NCI-H2107 (cell line): Measurements from ENCODE around the gene GSK3B.
"Not testable (repeated sequence)": the region's sequence is repeated elsewhere in the genome, so short reads cannot be mapped to it uniquely, and the experiment has no call there.

Experiments
- DNase-seq: peaks from one replicate; lab custom pipeline; 2025; lab: John Stamatoyannopoulos, UW

The GSK3B gene

DNA sequence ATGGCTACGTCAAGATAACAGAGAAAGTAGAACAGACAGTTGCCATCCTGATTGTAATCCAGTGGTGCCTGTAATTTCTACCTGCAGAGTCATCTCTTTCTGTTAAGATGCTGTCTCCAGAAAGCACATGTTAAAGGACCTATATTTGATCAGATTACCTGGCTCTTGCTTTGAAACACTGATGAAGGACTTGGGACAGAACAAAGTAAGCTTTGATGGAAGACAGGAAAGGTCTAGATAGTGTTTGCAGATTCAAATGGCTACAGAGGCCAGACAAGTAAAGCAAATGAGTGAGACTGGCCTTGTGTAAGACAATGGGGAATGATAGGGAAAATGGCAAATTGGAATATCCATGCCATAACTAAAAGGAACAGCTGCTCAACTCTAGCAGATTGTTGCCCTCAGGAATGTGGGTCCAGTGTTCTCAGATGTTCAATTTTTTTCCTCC, 1.8 kb upstream of the GSK3B start:
- no peak for DNase-seq

DNA sequence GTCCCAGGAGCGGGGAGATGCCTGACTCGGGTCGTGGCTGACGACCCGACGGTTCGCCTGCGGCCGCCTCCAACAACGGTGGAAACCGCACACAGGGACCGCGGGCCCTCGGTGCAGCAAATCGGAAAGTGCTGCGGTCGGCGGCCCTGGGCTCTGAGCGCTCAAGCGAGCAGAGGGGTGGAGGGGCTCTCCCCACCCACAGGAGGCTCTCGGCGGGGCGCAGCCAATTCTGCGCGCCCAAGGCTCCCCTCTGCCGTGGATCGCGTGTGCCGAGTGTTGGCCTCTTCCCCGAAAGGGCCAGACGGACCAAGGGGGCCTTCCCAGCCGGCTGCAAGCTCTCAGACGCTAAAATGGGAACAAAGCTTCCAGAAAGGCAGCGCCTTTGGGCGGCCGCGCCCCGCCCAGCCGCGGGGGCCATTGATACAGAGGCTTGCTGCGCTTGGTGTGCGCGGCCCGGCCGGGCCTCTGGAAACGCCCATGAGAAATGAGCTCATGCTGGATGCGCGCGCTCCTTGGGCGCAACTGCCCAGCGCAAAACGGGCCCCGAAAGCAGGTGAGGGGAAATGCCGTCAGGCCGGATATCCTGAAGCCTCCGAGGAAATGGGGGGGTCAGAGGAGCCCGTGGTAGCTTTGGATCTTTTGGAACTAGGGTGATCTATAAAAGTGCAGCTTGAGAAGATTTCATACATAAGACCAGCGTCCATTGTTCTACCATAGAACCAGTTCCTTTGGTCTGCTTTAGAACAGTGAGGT, 1.2 kb upstream of the GSK3B start:
- peak; percentile 91 for DNase-seq

DNA sequence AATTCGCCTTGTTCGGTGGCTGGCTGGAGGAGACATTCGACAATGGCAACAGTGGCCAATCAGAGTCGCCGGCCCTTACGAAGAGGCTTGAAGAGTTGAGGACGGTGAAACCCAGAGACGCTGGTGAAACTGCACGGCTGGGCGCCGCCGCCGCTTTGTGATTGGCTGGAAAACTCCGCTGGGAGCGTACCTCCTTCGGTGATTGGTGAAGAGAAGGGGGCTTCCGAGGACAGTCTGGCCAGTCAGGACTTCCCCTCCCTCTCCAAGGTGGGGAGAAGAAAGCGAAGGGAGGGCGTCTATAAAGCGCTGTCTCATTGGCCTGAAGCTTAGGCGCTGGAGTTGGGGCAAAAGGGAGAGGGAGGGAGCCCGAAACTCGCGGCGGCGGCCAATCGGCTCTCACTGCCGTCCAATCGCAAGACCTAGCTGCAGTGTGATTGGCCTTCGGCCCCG, 554 bp upstream of the GSK3B start:
- DNase-seq, result peak; percentile 100

DNA sequence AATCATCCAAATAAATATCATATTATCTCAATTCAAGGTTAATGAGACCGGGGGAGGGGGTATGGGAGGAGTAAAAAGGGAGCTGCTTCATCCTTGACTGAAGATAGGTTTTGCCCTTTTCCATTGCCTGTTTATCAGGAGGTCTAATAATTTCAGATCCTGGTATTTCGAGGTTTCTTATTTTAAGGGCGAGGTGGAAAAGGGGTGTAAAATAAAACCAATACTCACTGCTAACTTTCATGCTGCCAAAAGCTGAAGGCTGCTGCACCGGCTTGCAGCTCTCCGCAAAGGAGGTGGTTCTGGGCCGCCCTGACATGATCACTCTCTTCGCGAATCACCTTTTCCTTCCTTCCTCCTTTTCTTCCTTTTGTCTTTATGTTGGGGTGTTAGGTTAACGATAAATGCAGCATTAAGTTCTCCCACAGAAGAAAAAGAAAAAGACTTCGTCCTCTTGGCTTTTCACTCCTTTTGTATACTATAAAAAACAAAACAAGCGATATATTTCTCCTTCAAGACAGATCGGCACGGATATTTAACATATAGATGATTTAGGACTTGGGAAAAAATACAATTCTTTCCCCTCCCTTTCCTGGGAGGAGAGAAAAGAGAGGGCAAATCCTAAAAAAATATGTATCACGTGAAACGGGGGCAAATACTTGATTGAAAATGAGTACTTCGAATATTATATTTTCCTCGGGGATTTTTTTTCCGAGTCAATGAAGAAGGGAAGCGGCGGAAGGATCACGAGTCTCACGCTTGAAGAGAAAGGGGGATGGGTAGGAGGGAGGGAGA, 932 bp downstream of the GSK3B start:
- no peak for DNase-seq

DNA sequence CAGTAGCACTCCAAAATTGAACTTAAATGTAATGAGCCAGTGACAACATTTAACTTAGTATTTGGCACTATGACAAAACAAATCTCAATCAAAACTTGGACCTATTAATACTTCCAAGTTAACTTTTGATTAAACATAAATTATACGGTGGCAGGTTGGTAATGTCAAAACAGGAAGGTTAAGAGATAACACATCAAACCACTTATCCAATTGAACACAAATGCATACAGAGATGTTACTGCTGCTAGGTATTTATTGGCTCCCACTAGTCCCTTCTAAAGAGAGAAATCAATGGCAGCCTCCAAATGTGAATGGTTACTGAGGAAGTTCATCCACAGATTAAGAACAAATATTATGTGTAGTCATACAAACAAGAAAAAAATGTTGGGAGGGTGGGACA, 1.8 kb downstream of the GSK3B start:
- no peak for DNase-seq

DNA sequence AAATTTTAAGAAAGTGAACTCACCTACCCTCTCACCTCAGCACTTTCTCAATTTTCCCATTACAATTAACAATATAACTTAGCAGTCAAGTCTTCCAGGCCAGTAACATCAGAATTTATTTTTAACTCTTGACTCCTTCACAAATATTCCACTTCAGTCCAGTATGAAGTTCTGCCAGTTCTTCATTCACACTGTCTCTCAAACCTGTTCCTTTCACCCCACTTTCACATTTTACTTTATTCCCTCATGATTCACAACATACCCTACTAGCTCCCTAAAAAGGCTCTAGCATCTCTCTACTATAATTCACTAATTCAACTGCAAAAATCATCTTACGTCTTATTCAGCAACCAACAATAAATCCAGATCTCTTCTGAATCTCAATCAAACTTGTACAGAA, 3.8 kb downstream of the GSK3B start:
- DNase-seq, result no peak

DNA sequence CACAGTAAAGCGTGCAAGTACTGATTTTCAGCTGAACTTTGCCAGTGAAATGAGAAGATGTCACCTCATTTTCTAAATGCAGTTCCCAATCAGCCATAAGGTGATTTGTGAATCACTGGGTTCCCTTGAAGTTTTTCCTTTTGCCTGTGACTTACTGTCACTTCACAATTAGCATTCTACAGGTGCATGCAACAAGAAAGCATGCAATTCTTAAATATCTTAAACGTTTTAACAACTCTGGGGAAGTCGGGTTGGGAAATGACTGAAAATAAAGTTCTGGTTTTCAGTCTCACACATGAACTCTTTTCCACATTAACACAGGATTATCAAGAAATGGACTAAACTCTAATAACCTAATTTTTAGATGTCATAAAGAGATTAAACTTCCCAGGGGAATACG, 5.2 kb downstream of the GSK3B start:
- no peak for DNase-seq

DNA sequence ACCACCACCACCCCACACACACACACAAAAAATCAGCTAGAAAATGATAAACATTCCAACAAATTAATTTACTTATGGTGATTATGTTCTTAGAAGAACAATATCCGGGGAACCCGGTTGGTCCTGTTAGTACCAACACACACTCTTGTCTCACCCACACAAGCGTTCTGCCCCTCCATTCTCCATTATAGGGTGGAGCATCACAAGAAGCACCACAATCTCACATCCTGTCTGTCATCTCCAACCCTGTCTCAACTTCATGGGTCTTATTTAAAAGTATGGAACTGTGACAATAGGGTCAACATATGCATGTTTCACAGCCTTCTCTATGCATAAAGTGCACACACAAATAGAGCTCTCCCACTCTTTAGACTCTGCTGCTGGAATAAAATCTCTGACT, 5.6 kb downstream of the GSK3B start:
- DNase-seq, result no peak

DNA sequence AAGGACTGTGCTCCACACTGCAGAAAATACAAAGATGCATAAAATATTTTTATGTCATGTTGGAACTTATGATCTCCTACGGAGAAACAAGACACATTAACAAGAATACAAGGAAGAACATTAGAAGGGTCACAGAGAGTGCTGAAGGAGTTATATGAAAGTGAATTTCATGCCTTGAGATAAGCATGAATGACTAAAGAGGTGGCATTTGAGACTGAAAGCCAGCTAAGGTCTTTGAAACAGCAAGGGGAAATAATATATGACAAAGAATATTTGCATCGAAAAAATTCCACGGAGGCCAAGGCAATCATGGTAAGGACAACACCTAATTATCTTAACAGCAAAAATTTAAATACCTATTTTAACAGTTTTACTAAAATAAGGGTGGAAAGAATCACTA, 12.5 kb downstream of the GSK3B start:
- DNase-seq, result no peak

DNA sequence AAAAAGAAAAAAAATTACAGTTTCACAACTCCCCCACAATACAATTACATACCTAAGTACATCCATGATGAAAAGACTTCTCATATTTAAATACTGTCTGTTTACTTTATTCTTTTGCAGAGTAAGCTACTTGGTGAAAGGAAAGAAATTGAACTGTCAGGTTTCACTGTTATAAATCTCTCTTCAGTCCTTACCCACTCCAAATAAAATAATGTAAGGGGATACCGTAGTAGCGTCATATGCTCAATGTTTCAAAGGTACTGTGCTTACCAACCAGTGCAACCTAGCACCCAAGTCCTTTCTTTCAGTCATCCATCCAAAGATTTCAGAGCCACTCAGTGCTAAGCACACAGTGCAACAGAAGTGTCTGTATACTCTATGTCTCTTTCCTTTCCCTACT, 13.4 kb downstream of the GSK3B start:
- DNase-seq, result no peak

DNA sequence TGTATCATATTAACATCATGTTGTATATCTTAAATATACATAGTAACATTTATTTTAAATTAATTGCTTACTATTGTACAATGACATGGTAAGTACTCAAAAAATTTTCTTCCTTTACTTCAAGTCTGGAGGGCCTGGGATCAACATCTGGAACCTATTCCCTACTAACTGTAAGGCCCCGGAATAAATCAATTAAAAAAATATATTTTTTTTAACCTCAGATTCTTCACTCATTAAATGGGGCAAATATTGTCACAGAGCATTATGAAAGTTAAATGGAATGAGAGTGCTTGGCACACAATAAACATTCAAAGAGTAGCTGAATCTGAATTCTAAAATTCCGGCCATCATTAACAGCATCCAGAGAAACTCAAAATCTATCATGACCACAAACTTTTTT, 16.5 kb downstream of the GSK3B start:
- DNase-seq, result no peak

DNA sequence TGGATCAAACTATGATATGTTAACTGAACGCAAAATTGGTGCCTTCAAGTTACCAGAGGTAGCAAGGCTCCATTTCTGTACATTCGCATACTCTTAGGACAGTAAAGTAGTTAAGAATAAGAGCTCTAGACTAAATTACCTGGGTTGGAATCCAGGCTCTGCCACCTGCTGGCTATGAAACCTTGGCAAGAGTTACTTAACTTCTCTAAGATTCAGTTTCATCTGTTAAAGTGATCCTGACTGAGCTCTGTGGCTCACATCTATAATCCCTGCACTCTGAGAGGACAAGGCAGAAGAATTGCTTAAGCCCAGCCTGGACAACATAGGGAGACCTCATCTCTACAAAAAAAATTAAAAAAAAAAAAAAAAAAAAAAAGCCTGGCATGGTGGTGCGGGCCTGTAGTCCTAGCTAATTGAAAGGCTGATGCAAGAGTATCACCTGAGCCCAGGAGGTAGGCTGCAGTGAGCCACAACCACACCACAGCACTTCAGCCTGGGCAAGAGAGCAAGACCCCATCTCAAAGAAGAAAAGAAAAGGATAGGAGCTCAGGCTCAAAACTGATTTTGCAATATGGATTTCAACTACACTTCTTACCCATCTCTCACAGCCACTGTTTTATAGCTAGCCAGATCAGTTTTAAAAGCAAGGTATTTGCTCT, 21.3 kb downstream of the GSK3B start:
- DNase-seq, result no peak

DNA sequence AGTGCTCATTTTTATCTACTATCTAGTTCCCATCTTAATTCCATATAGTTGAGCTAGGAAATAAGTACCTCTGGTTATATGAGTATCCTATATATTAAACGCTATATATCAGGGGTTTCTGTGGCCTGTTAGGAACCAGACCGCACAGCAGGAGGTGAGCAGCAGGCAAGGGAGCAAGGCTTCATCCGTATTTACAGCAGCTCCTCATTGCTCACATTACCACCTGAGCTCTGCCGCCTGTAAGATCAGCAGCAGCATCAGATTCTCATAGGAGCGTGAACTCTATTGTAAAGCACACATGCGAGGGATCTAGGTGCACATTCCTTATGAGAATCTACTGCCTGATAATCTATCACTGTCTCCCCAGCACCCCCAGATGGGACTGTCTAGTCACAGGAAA, 23.0 kb downstream of the GSK3B start:
- no peak for DNase-seq

DNA sequence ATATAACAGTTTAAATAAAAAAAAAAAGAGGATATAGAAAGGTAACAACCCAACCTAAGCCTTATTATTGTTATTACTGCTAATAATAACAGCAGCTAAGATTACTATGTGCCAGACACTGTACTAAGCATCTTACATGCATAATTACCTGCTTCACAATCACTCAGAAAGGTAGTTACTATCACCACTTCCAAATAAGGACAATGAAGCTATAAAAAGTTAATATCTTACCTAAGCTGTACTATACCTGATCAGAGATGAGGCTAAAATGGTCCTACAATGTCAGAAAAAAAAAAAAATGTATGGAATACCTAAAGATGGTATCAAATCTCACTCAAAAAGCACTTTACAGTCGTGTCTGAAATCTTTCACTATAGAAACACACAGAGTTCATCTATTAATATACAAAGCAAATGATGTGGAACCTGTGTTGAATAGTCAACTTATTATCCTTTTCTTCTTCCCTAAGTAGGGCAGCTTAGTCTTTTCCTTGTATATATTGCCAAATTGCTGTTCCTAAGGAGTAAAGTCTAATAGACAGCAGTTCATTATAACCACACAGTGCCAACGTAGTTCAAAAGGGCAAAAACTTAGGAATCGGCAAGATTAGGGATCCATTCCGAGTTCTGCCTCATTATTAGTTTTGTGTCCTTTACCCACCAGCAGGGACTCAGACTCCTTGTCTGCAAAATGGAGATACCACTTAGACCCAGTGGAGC, 23.8 kb downstream of the GSK3B start:
- no peak for DNase-seq

DNA sequence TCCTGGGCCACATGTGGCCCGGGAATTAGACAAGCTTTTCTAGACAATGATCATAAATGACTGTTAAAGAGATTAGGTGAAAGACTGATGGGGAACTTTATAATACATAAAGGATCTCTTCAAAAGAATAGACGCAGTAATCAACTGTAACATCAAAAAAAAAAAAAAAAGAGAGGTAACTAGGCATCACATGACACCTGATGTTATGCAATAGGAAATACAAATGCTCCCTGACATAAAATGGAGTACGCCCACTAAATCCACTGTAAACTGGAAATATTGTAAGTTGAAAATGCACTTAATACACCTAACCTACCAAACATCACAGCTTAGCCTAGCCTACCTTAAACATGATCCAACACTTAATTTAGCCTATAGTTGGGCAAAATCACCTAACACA, 27.2 kb downstream of the GSK3B start:
- DNase-seq, result no peak

DNA sequence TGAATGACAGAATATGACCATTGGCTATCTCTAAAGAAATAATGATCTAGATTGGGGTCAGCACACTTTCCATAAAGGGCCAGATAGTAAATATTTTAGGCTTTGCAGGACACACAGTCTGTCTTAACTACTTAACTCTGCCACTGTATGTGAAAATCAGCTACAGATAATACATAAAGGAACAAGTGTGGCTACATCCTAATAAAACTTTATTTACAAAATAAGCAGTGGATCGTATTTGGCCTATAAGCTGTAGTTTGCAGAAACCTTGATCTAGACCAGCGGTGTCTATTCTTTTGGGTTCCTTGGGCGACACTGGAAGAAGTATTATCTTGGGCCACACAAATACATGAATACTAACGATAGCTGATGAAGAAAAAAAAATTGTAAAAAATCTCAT, 27.6 kb downstream of the GSK3B start:
- no peak for DNase-seq

DNA sequence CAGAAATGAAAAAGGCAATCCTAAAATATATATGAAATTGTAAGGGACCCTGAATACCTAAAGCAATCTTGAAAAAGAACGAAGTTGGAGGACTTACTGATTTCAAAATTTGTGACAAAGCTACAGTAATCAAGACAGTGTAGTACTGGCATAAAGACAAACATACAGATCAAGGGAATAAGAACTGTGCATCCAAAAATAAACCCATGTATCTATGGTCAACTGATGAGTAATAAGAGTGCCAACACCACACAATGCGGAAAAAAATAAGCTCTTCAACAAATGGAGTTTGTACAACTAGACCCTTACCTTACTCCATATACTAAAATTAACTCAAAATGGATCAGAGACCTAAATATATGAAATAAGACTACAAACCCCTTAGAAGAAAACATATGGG, 29.6 kb downstream of the GSK3B start:
- no peak for DNase-seq

DNA sequence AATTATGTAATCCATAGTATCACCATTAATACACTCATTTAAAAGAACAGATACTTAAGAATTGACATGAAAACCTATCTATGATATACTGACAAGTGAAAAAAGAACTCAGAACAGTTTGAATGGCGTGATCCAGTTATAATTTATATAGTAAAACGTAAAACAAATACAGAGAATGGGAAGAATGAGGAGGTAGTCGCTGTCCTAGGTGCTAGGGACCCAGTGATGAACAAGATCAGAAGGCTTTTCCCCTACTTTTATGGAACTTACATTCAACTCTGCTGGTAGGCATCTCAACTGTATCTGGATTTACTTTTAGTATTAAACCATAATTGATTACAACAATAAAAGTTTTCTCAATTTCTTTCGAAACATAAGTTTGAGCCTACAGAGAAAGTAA, 31.8 kb downstream of the GSK3B start:
- no peak for DNase-seq

DNA sequence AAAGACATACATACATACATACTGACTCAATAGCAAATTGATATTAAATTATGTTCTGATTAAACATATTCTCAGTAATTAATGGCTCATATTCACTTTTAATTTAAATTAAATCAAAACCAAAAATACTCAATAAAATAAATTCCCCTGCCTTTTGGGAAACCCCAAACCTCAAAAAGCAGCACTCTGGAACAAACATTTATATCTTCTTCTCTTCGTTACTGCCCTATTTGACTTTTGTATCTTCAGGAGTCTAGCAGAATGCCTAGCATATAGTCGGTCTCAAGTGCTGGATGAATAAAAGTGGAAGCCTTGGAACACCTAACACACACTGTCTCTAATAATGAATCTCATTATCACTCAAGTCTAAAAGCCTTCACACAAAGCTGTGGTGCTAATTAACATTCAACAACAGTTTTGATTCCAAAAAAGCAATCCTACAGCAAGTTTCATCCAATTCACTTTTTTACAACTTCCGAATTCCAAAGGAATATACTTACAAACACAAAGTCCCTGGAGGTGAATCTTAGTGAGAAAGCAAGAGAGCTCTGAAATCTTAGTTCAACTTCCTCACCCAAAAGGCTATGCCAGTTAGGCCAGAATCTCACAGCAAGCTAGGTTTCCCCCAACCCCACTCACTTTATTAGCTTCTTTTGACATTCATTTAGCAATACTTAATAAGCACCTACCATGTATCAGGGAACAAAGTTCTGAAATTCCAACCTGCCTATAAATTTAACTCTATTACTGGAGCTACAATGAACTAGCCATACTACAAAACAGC, 35.0 kb downstream of the GSK3B start:
- DNase-seq, result no peak

DNA sequence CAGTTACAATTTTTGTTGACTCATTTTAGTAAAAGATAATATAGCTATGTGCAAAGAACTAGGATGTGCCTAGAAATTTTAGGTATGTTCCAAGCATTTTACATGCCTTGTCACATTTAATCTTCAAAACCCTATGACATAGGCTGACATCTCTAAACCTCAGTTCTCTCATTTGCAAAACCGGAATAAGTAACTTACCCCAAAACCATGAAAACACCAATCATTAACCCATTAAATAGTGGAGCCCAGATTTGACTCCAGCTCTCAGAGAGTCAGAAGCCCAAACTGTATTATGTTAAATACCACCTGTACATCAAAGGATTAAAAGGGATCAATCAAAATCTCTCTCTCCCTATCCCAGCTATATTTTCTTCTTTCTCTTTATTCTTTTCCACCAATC, 36.6 kb downstream of the GSK3B start:
- DNase-seq, result no peak

DNA sequence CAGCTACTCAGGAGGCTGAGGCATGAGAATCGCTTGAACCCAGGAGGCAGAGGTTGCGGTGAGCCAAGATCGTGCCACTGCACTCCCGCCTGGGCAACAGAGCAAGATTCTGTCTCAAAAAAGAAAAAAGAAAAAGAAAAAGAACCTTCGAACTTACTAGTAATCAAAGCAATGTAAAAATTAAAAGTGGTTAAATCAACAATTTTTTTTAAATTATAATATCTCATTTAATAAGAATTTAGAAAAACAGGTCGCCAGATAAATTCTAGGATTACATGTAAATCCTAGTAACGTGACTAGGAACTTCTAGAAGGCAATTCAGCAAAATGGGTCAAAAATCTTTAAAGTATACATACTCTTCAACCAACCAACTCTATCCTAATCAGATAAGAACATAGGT, 37.2 kb downstream of the GSK3B start:
- DNase-seq, result no peak

DNA sequence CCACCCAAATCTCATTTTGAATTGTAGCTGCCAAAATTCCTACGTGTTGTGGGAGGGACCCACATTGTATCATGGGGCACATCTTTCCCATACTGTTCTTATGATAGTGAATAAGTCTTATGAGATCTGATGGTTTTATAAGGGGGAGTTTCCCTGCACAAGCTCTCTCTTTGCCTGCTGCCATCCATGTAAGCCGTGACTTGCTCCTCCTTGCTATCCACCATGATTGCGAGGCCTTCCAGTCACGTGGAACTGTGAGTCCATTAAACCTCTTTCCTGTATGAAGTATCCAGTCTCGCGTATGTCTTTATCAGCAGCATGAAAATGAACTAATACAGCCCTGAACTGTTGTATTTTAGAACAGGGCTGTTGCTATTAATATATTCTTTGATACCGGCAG, 40.6 kb downstream of the GSK3B start:
- DNase-seq, result not testable (repeated sequence)
